Stimulated activated CD8-positive, alpha-beta memory T cell treated with anti-CD3 and anti-CD28 coated beads, Interleukin-4, amount 100 ng/mL, for 4 hours (primary cell): ENCODE results near the gene KREMEN1.
A peak's percentile ranks its signal among the peaks of the same experiment; 100 is the strongest.

ENCODE experiments used
- DNase-seq, 2 donors: peaks; one replicate each; pipeline ENCODE4 v3.0.0-alpha.2; 2020; ENCODE audit warnings: low read depth in 2 of 2, low spot score in 1 of 2

The KREMEN1 gene

GRCh38 chr22:29048822-29049654 is 23.8 kb upstream of the KREMEN1 start:
- no peak for DNase-seq

- no peak for DNase-seq
Measured at GRCh38 chr22:29049655-29050263, 23.1 kb upstream of the KREMEN1 start.

GRCh38 chr22:29050457-29050856 is 22.4 kb upstream of the KREMEN1 start:
- DNase-seq, result no peak

- DNase-seq, result no peak
Measured at GRCh38 chr22:29053048-29053702, 19.7 kb upstream of the KREMEN1 start.

GRCh38 chr22:29054251-29054767 is 18.5 kb upstream of the KREMEN1 start:
- DNase-seq, result no peak

GRCh38 chr22:29055192-29055830 is 17.5 kb upstream of the KREMEN1 start:
- no peak for DNase-seq

GRCh38 chr22:29056472-29056871 is 16.4 kb upstream of the KREMEN1 start:
- DNase-seq, result no peak

GRCh38 chr22:29060251-29060869 is 12.5 kb upstream of the KREMEN1 start:
- no peak for DNase-seq

- DNase-seq, result no peak
Measured at GRCh38 chr22:29060931-29061330, 11.9 kb upstream of the KREMEN1 start.

- no peak for DNase-seq
Measured at GRCh38 chr22:29061773-29062172, 11.1 kb upstream of the KREMEN1 start, which contains the start of gene C22orf31. Gene C22orf31, minus strand, starts transcription at chr22:29061831. Its CDS starts 39 bp downstream, at chr22:29061792.

GRCh38 chr22:29062286-29062821 is 10.5 kb upstream of the KREMEN1 start:
- DNase-seq, result no peak

GRCh38 chr22:29065468-29066190 is 7.2 kb upstream of the KREMEN1 start:
- DNase-seq, result no peak

GRCh38 chr22:29069463-29069862 is 3.4 kb upstream of the KREMEN1 start:
- DNase-seq, result no peak

GRCh38 chr22:29070490-29070889 is 2.3 kb upstream of the KREMEN1 start:
- no peak for DNase-seq

- no peak for DNase-seq
Measured at GRCh38 chr22:29071261-29072045, 1.4 kb upstream of the KREMEN1 start.

GRCh38 chr22:29072193-29072978 is 449 bp upstream of the KREMEN1 start:
- DNase-seq, result peak; percentile 47 to 64

GRCh38 chr22:29073618-29074275 is 912 bp downstream of the KREMEN1 start:
- DNase-seq, result no peak

- DNase-seq, result no peak
Measured at GRCh38 chr22:29074276-29074772, 1.5 kb downstream of the KREMEN1 start.
